Common myeloid progenitor, CD34-positive (primary cell): Measurements from ENCODE around the gene LAMA3.

Source experiments
- CTCF ChIA-PET: fragments of 350-600 bp; sonication (Branson Sonifier 250); formaldehyde crosslinking; loops from one replicate; lab custom pipeline; 2021; ENCODE audit warnings: antibody characterized with exemption; lab: Charles Lee
- POLR2A ChIA-PET: fragments of 350-600 bp; sonication (Branson Sonifier 250); formaldehyde crosslinking; loops from one replicate; lab custom pipeline; 2021; ENCODE audit warnings: antibody characterized with exemption; lab: Charles Lee
- DNase-seq, 3 donors: peaks; one replicate each; pipeline versions ENCODE4 v3.0.0 to v3.0.0-alpha.2; 2013
- H3K27ac ChIP-seq, 2 experiments: 1 replicate in 1 of 2; 2 replicates in 1 of 2; pipeline ENCODE4 v1.7.0; 2013; ENCODE audit warnings: inconsistent platforms in 2 of 2, low read length in 2 of 2, mild to moderate bottlenecking in 2 of 2, low read depth in 1 of 2, moderate library complexity in 1 of 2; ENCODE audit not compliant: severe bottlenecking in 2 of 2, insufficient read depth in 1 of 2, poor library complexity in 1 of 2
- H3K27me3 ChIP-seq, 5 experiments: replicated peaks in 2 of 5; 1 replicate in 3 of 5; 2 replicates in 2 of 5; pipeline versions ENCODE4 v1.6.1 to v1.7.0; 2013; ENCODE audit warnings: low read length in 4 of 5, mild to moderate bottlenecking in 2 of 5, moderate library complexity in 2 of 5, inconsistent platforms in 1 of 5; ENCODE audit not compliant: insufficient read depth in 5 of 5, control insufficient read depth in 4 of 5
- H3K36me3 ChIP-seq, 4 experiments: 1 replicate in 2 of 4; 2 replicates in 2 of 4; pipeline versions ENCODE4 v1.6.1 to v1.7.0; 2013; ENCODE audit warnings: low read length in 3 of 4, control low read depth in 1 of 4, mild to moderate bottlenecking in 1 of 4; ENCODE audit not compliant: control insufficient read depth in 4 of 4, insufficient read depth in 4 of 4
- H3K4me1 ChIP-seq, 4 experiments: 1 replicate in 3 of 4; 2 replicates in 1 of 4; pipeline versions ENCODE4 v1.6.1 to v1.7.1; 2013; ENCODE audit warnings: low read length in 3 of 4, mild to moderate bottlenecking in 3 of 4, control low read depth in 1 of 4, inconsistent platforms in 1 of 4, moderate library complexity in 1 of 4; ENCODE audit not compliant: control insufficient read depth in 4 of 4, insufficient read depth in 4 of 4; ENCODE audit errors: control extremely low read depth in 1 of 4
- H3K4me3 ChIP-seq, 7 experiments: 1 replicate in 4 of 7; 2 replicates in 3 of 7; pipeline versions ENCODE4 v1.5.1 to v1.7.0; 2013; ENCODE audit warnings: mild to moderate bottlenecking in 7 of 7, low read length in 6 of 7, moderate library complexity in 6 of 7, inconsistent platforms in 2 of 7, low read depth in 2 of 7, control low read depth in 1 of 7; ENCODE audit not compliant: insufficient read depth in 4 of 7, control insufficient read depth in 1 of 7; ENCODE audit errors: extremely low read depth in 1 of 7
- H3K9me3 ChIP-seq, 5 experiments: 1 replicate in 4 of 5; 2 replicates in 1 of 5; pipeline versions ENCODE4 v1.6.1 to v1.7.1; 2013; ENCODE audit warnings: low read length in 4 of 5, mild to moderate bottlenecking in 2 of 5, inconsistent platforms in 1 of 5, low read depth in 1 of 5, moderate library complexity in 1 of 5; ENCODE audit not compliant: control insufficient read depth in 4 of 5, insufficient read depth in 2 of 5; ENCODE audit errors: control extremely low read depth in 1 of 5
- WGBS: methylation state at CpG from one replicate; pipeline ENCODE4 v1.1.5; 2013; ENCODE audit not compliant: insufficient coverage; 5-methylcytosine and 5-hydroxymethylcytosine counted together

LAMA3 gene

DNA sequence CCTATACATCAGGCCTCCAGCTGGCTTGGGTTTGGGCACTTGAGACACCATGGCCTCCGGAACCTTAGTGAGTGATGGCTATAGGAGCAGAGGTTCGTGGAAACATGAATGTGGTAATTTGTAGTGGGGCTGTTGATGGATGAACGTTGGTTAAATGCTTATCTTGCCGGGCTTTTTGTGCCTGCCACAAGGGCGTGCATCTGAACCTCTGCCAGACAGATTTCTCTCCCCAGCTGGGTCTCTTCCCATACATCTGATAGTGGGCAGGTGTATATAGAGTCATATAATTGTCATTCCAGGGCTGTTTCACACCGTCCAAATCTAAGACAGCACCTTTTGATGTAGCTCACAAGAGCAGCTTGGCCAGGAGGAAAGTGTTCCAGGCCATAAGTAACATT lies 14.7 kb downstream of the LAMA3 start:
- Histone ChIP-seq H3K9me3 (peaks cover 0 to 6% (median 0%) of the 10 kb centered on the region in 5 experiments), H3K27me3 (no peaks in the 10 kb centered on the region), H3K4me3 (no peak overlapping the region), H3K4me1 (peaks cover 0 to 8% (median 2%) of the 10 kb centered on the region in 4 experiments), H3K27ac (no peak overlapping the region), H3K36me3 (no peaks in the 10 kb centered on the region)
- no peak for DNase-seq
- CTCF ChIA-PET = interaction anchor here (1.0 to 5.5 kb wide), 21 partner anchors 9 to 672 kb away, joined by 3 to 94 read pairs (median 5); no protein-coding TSS in a partner anchor
- 100% methylated on average over 1 of the region's 6 CpGs for WGBS
- POLR2A ChIA-PET = no interaction called here

DNA sequence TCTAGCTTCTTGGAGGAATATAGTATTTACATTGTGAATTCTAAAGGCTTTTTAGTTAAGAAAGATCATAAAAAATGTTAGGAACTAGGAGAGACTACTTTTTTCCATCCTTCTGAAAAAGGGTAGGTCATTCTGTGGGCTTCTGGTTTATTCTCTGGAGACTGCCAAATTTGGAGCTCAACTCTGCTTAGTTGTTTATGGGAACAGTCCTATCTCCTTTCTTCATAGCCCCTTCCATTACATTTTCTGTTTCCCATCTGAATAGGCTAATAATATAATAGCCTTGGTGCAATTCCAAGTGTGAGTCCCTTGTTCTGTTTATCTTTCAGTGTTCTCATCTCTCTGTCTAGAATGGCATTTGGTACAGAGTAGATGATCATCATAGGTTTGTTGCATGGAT lies 15.6 kb downstream of the LAMA3 start:
- no peaks in the 10 kb centered on the region for H3K36me3 ChIP-seq
- H3K4me3 ChIP-seq = no peak overlapping the region
- DNase-seq = no peak
- H3K27ac ChIP-seq = no peak overlapping the region
- CTCF ChIA-PET = interaction anchor here (1.0 to 5.5 kb wide), 11 partner anchors 11 to 673 kb away, joined by 3 to 94 read pairs (median 6); no protein-coding TSS in a partner anchor
- H3K9me3 ChIP-seq = peaks cover 0 to 6% (median 0%) of the 10 kb centered on the region in 5 experiments
- H3K27me3 ChIP-seq = no peaks in the 10 kb centered on the region
- peaks cover 0 to 3% (median 0%) of the 10 kb centered on the region in 4 experiments for H3K4me1 ChIP-seq
- POLR2A ChIA-PET = no interaction called here

DNA sequence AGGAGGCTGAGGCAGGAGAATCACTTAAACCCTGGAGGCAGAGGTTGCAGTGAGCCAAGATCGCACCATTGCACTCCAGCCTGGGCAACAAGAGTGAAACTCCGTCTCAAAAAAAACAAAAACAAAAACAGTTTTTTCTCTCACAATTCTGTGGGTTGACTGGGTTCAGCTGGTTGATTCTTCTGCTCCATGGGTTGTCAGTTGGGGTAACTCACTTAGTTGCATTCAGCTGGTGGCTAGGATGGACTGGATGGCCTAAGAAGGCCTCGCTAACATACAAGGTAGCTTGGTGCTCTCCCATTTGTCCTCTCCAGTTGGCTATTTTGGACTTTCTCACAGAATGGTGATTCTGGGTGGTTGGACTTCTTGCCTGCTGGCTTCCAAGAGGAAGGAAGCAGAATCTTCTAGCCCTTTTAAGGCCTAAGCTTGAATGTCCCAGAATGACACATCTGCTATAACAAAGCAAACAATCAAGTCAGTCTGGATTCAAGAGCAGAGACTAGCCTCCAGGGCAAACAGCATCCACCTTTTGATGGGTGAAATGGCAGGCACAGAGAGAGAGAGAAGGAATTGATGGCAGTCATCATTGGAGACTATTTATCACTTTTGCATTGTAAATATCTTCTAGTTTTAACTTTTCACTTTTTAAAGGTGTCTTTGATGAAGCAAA lies 17.9 kb downstream of the LAMA3 start:
- ChIA-PET POLR2A (no interaction called here), CTCF (no interaction called here)
- H3K27me3 ChIP-seq = no peaks in the 10 kb centered on the region
- H3K27ac ChIP-seq = no peak overlapping the region
- H3K36me3 ChIP-seq = no peaks in the 10 kb centered on the region
- H3K9me3 ChIP-seq = peaks cover 0 to 6% (median 0%) of the 10 kb centered on the region in 5 experiments
- H3K4me1 ChIP-seq = peaks cover 4 to 12% (median 9%) of the 10 kb centered on the region in 4 experiments
- no peak for DNase-seq
- WGBS = no CpG with 5 or more reads among the region's 3 CpGs
- H3K4me3 ChIP-seq = no peak overlapping the region

DNA sequence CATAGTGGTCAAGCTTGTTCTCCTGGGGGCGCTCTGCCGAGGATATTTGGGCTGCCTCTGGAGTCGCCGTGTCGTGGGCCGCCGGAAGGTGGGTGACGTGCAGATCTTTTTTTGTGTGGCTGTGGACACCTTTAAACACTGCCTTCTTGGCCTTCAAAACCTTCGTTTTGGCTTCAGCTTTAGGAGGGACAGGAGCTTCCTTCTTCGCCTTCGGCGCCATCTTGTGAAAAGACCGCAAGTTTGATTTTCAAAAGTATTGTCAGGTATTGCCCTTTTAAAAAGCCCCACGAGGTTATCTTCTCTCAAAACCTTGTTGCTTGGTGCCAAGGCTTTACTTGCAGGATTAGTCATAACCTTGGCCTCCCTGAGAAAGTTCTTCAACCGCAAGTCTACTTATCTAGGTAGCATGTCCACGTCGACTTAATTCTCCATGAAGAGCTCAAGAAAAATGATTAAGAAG lies 20.8 kb downstream of the LAMA3 start:
- Histone ChIP-seq H3K27ac (no peak overlapping the region), H3K27me3 (no peaks in the 10 kb centered on the region), H3K36me3 (no peaks in the 10 kb centered on the region), H3K4me3 (no peak overlapping the region), H3K4me1 (peaks cover 7 to 25% (median 16%) of the 10 kb centered on the region in 4 experiments), H3K9me3 (peaks cover 0 to 6% (median 0%) of the 10 kb centered on the region in 5 experiments)
- no peak for DNase-seq
- CTCF ChIA-PET = interaction anchor here (1.1 to 1.2 kb wide), 2 partner anchors 15 to 88 kb away, joined by 3 to 4 read pairs; no protein-coding TSS in a partner anchor
- POLR2A ChIA-PET = no interaction called here
- WGBS = 98% methylated on average over 15 of the region's 17 CpGs

DNA sequence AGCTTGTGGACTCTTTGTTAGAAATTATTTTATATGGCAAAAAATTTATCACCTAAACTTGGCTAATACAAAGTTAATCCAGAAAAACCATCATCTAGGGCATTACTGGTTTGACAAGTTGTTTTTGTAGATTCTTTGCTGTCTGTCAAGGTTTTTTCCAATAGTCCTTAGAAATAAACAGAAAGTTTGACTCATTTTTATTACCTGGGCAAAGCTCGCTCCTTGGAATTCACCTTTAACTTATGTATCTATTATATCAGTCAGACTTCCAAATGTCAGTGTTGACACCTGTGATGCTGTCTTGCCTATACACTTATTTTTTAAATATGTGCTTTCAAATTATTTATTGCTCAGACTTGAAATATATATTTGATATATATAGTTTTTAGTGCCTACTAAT lies 21.7 kb downstream of the LAMA3 start:
- no peak overlapping the region for H3K27ac ChIP-seq
- H3K4me3 ChIP-seq = no peak overlapping the region
- DNase-seq = no peak
- WGBS = no CpG with 5 or more reads among the region's 1 CpG
- H3K4me1 ChIP-seq = peaks cover 7 to 25% (median 16%) of the 10 kb centered on the region in 4 experiments
- no peaks in the 10 kb centered on the region for H3K27me3 ChIP-seq
- ChIA-PET CTCF (interaction anchor here (1.2 to 2.0 kb wide), 2 partner anchors 8 to 14 kb away, joined by 4 to 6 read pairs; no protein-coding TSS in a partner anchor), POLR2A (no interaction called here)
- H3K9me3 ChIP-seq = peaks cover 0 to 6% (median 0%) of the 10 kb centered on the region in 5 experiments
- no peaks in the 10 kb centered on the region for H3K36me3 ChIP-seq

DNA sequence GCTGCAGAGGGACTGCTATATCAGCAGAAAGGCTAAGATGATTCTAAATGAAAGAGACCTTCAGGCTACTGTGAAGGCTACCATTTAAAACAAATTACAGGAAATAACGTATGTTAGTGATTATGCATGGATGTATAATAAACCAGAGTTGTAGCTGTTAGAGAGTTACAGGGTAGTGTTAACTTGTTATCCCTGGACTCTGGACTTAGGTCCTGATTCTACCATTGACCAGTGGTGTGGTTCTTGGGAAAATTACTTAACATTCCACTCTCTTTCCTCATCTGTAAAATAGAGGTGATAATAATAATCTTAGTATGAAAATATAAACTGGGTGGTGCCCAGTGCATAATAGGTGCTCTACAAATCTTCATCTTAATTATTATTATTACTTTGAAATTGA lies 22.2 kb downstream of the LAMA3 start:
- ChIA-PET POLR2A (no interaction called here), CTCF (interaction anchor here (2.0 kb wide), 1 partner anchor 9 kb away, joined by 6 read pairs; no protein-coding TSS in a partner anchor)
- Histone ChIP-seq H3K27me3 (no peaks in the 10 kb centered on the region), H3K9me3 (peaks cover 0 to 6% (median 0%) of the 10 kb centered on the region in 5 experiments), H3K36me3 (no peaks in the 10 kb centered on the region), H3K4me3 (no peak overlapping the region), H3K27ac (no peak overlapping the region), H3K4me1 (peaks cover 7 to 25% (median 16%) of the 10 kb centered on the region in 4 experiments)
- no peak for DNase-seq
- 100% methylated on average over 1 of the region's 1 CpG for WGBS

DNA sequence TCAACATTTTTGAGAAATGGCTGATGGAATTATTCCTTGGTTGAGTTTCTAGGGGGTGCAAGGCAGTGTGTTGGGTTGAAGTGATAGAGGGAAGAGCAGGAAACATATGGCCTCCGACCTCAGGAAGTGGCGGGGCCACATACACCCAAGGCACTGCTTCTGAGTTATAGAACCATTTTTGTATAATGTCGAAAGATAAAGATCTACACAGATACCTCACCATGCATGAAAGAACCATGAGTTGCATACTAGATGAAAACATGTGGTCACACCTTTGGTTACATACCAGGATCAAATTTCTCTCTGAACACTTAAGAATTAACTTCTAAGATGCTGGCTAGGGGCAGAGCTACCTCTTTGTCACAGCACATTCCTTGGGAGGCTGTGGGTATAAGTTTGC lies 23.2 kb downstream of the LAMA3 start:
- CTCF ChIA-PET = interaction anchor here (2.0 to 2.3 kb wide), 2 partner anchors 10 to 16 kb away, joined by 6 to 7 read pairs; no protein-coding TSS in a partner anchor
- 0% methylated on average over 1 of the region's 3 CpGs for WGBS
- H3K9me3 ChIP-seq = no peaks in the 10 kb centered on the region
- DNase-seq = peak; percentile 72 to 98 (median 96)
- POLR2A ChIA-PET = interaction anchor here (0.7 kb wide), 1 partner anchor 151 kb away, joined by 4 read pairs; no protein-coding TSS in a partner anchor
- peaks cover 7 to 25% (median 16%) of the 10 kb centered on the region in 4 experiments for H3K4me1 ChIP-seq
- no peaks in the 10 kb centered on the region for H3K36me3 ChIP-seq
- peak overlapping the region in 1 of 7 experiments; percentile 10 for H3K4me3 ChIP-seq
- H3K27ac ChIP-seq = no peak overlapping the region
- H3K27me3 ChIP-seq = no peaks in the 10 kb centered on the region
